ENCODE data around the gene ST6GALNAC4.

- no peak for TF ChIP-seq CTCF (IDR thresholded peaks at IDR 0.05)
- TF ChIP-seq EZH2 (IDR thresholded peaks at IDR 0.05; ENCODE audit: borderline replicate concordance, insufficient read depth, low read depth, low read length, poor library complexity, severe bottlenecking), result no peak
These were observed 24.0 kb downstream of the ST6GALNAC4 start for GRCh38 chr9:127892831-127893230.

All from B cell (primary cell).